Measurements from ENCODE around the gene OBP2A.

Gene OBP2A

DNA sequence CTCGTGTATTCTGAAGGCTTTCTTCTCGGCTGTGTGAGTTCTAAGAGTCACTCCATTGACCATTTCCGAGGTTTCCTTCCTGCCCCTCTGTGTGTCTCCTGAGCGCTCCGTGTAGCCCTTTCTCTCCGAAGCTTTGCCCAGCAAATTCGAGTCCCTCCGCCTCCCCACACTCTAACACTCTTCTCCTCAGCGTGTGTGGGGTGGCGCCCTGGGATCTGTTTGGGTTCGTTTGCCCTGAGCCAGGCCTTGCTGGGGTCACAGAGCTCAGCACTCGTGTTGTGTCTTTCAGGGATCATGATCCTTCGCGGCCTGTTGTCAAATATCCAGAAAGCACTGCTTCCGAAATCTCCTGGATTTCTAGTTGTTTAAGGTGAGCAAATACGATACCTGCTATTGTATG lies 10.0 kb downstream of the OBP2A start:
- H3K4me3 ChIP-seq (ENCODE audit: insufficient read length, low read depth): no peak overlapping the region
- H3K27me3 ChIP-seq (ENCODE audit: insufficient read depth, insufficient read length): no peaks in the 10 kb centered on the region
- no peaks in the 10 kb centered on the region for H3K36me3 ChIP-seq (ENCODE audit: insufficient read depth, insufficient read length, low read length)
- no peak for DNase-seq (ENCODE audit: low read depth, low spot score)
- H3K4me1 ChIP-seq (ENCODE audit: insufficient read depth, insufficient read length): peaks cover 6% of the 10 kb centered on the region
- no peak overlapping the region for H3K9ac ChIP-seq (ENCODE audit: insufficient read length, low read depth)
- H3K9me3 ChIP-seq (ENCODE audit: insufficient read depth, low read length): no peaks in the 10 kb centered on the region
- TF ChIP-seq YY1 (IDR thresholded peaks at IDR 0.05; ENCODE audit: insufficient read depth, insufficient read length) (no peak), SUZ12 (IDR thresholded peaks at IDR 0.05; ENCODE audit: extremely low read depth, insufficient read depth, insufficient read length) (no peak), ZNF274 (IDR thresholded peaks at IDR 0.05; ENCODE audit: low read depth, low read length) (no peak)

GRCh38 chr9:135559606-135560005 lies 13.7 kb downstream of the OBP2A start:
- H3K4me3 ChIP-seq (ENCODE audit: insufficient read length, low read depth): no peak overlapping the region
- no peaks in the 10 kb centered on the region for H3K36me3 ChIP-seq (ENCODE audit: insufficient read depth, insufficient read length, low read length)
- TF ChIP-seq YY1 (IDR thresholded peaks at IDR 0.05; ENCODE audit: insufficient read depth, insufficient read length): no peak
- no peak for TF ChIP-seq SUZ12 (IDR thresholded peaks at IDR 0.05; ENCODE audit: extremely low read depth, insufficient read depth, insufficient read length)
- no peak for TF ChIP-seq ZNF274 (IDR thresholded peaks at IDR 0.05; ENCODE audit: low read depth, low read length)

DNA sequence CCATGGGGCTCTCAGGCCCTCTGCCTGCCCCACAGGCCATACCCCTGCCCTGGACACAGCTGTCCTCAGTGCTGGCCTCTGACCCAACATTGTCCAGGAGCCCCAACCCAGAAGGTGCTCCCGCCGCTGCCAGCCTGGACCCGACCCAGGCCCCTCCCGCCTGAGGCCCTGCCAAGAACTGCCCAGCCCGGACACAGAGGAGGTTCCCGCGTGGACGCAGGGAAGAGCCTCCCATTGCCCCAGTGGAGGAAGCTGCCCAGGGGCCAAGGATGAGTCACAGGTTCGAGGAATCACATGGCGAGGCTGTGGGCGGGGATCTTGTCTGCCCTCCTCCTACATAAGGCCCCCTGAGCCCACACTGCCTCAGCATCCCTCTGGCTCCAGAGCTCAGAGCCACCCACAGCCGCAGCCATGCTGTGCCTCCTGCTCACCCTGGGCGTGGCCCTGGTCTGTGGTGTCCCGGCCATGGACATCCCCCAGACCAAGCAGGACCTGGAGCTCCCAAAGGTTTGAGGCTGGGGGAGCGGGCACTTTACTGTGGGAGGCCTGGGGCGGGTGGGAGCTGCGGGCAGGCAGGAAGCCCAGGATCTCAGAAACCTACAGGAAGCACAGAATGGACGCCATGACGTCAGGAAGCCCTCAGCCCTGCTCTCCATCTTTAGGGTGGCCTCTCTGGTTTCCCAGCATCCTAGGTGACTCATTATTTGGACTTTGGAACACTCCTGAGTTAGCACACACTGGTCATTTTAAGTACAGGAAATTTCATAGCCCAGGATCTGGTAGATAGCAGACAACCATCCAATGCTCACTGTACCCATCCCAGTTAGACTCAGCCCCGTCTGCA lies 15.7 kb downstream of the OBP2A start, which contains the start of gene PAEP:
Gene PAEP (plus strand): TSS at position 366 of the 844 bp plus-strand sequence.
- H3K9ac ChIP-seq (ENCODE audit: insufficient read length, low read depth): no peak within 1 kb of the TSS
- H3K36me3 ChIP-seq (ENCODE audit: insufficient read depth, insufficient read length, low read length): no peaks in the 10 kb centered on the region
- no peaks in the 10 kb centered on the region for H3K27me3 ChIP-seq (ENCODE audit: insufficient read depth, insufficient read length)
- H3K9me3 ChIP-seq (ENCODE audit: insufficient read depth, low read length): no peaks in the 10 kb centered on the region
- H3K4me3 ChIP-seq (ENCODE audit: insufficient read length, low read depth): no peak within 1 kb of the TSS
- TF ChIP-seq SUZ12 (IDR thresholded peaks at IDR 0.05; ENCODE audit: extremely low read depth, insufficient read depth, insufficient read length) (no peak), ZNF274 (IDR thresholded peaks at IDR 0.05; ENCODE audit: low read depth, low read length) (no peak), YY1 (IDR thresholded peaks at IDR 0.05; ENCODE audit: insufficient read depth, insufficient read length) (no peak)
- no peak for DNase-seq (ENCODE audit: low read depth, low spot score)
- peaks cover 10% of the 10 kb centered on the region for H3K4me1 ChIP-seq (ENCODE audit: insufficient read depth, insufficient read length)

More at GRCh38 chr9:135559606-135560005, 13.7 kb downstream of the OBP2A start:
- no peaks in the 10 kb centered on the region for H3K9me3 ChIP-seq (ENCODE audit: insufficient read depth, low read length)
- H3K9ac ChIP-seq (ENCODE audit: insufficient read length, low read depth): no peak overlapping the region
- no peaks in the 10 kb centered on the region for H3K4me1 ChIP-seq (ENCODE audit: insufficient read depth, insufficient read length)
- no peaks in the 10 kb centered on the region for H3K27me3 ChIP-seq (ENCODE audit: insufficient read depth, insufficient read length)
- DNase-seq (ENCODE audit: low read depth, low spot score): no peak

- no peak for DNase-seq (ENCODE audit: low read depth, low spot score)
- Histone ChIP-seq H3K9me3 (ENCODE audit: insufficient read depth, low read length) (no peaks in the 10 kb centered on the region), H3K9ac (ENCODE audit: insufficient read length, low read depth) (no peak overlapping the region), H3K4me3 (ENCODE audit: insufficient read length, low read depth) (no peak overlapping the region), H3K36me3 (ENCODE audit: insufficient read depth, insufficient read length, low read length) (no peaks in the 10 kb centered on the region), H3K27me3 (ENCODE audit: insufficient read depth, insufficient read length) (no peaks in the 10 kb centered on the region), H3K4me1 (ENCODE audit: insufficient read depth, insufficient read length) (peaks cover 10% of the 10 kb centered on the region)
- no peak for TF ChIP-seq ZNF274 (IDR thresholded peaks at IDR 0.05; ENCODE audit: low read depth, low read length)
- TF ChIP-seq YY1 (IDR thresholded peaks at IDR 0.05; ENCODE audit: insufficient read depth, insufficient read length): no peak
- no peak for TF ChIP-seq SUZ12 (IDR thresholded peaks at IDR 0.05; ENCODE audit: extremely low read depth, insufficient read depth, insufficient read length)
Measured at GRCh38 chr9:135562235-135562745, 16.4 kb downstream of the OBP2A start.

DNA sequence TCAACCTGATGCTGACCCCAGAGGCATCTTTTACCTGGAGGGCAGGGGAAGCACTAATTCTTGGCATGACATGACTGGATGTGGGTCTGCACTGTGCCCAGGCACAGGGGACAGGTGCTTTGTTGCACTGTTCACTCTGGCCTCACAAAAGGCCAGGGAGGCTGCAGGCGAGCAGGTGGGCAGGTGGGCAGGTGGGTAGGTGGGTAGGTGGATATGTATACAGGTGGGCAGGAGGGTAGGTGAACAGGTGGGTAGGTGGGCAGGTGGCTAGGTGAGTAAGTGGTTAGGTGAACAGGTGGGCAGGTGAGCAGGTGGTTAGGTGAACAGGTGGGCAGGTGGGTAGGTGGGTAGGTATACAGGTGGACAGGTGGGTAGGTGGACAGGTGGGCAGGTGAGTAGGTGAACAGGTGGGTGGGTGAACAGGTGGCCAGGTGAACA lies 17.1 kb downstream of the OBP2A start:
- H3K36me3 ChIP-seq (ENCODE audit: insufficient read depth, insufficient read length, low read length): no peaks in the 10 kb centered on the region
- H3K9me3 ChIP-seq (ENCODE audit: insufficient read depth, low read length): no peaks in the 10 kb centered on the region
- no peak for DNase-seq (ENCODE audit: low read depth, low spot score)
- no peak overlapping the region for H3K4me3 ChIP-seq (ENCODE audit: insufficient read length, low read depth)
- no peak overlapping the region for H3K9ac ChIP-seq (ENCODE audit: insufficient read length, low read depth)
- TF ChIP-seq YY1 (IDR thresholded peaks at IDR 0.05; ENCODE audit: insufficient read depth, insufficient read length) (no peak), ZNF274 (IDR thresholded peaks at IDR 0.05; ENCODE audit: low read depth, low read length) (no peak), SUZ12 (IDR thresholded peaks at IDR 0.05; ENCODE audit: extremely low read depth, insufficient read depth, insufficient read length) (no peak)
- H3K27me3 ChIP-seq (ENCODE audit: insufficient read depth, insufficient read length): no peaks in the 10 kb centered on the region
- peaks cover 10% of the 10 kb centered on the region for H3K4me1 ChIP-seq (ENCODE audit: insufficient read depth, insufficient read length)

- Histone ChIP-seq H3K9me3 (ENCODE audit: insufficient read depth, low read length) (peaks cover 2% of the 10 kb centered on the region), H3K9ac (ENCODE audit: insufficient read length, low read depth) (no peak overlapping the region), H3K36me3 (ENCODE audit: insufficient read depth, insufficient read length, low read length) (no peaks in the 10 kb centered on the region), H3K4me3 (ENCODE audit: insufficient read length, low read depth) (no peak overlapping the region), H3K4me1 (ENCODE audit: insufficient read depth, insufficient read length) (peaks cover 10% of the 10 kb centered on the region), H3K27me3 (ENCODE audit: insufficient read depth, insufficient read length) (no peaks in the 10 kb centered on the region)
- no peak for DNase-seq (ENCODE audit: low read depth, low spot score)
- TF ChIP-seq ZNF274 (IDR thresholded peaks at IDR 0.05; ENCODE audit: low read depth, low read length) (no peak), SUZ12 (IDR thresholded peaks at IDR 0.05; ENCODE audit: extremely low read depth, insufficient read depth, insufficient read length) (no peak)
Measured at GRCh38 chr9:135563858-135564257, 17.9 kb downstream of the OBP2A start.

DNA sequence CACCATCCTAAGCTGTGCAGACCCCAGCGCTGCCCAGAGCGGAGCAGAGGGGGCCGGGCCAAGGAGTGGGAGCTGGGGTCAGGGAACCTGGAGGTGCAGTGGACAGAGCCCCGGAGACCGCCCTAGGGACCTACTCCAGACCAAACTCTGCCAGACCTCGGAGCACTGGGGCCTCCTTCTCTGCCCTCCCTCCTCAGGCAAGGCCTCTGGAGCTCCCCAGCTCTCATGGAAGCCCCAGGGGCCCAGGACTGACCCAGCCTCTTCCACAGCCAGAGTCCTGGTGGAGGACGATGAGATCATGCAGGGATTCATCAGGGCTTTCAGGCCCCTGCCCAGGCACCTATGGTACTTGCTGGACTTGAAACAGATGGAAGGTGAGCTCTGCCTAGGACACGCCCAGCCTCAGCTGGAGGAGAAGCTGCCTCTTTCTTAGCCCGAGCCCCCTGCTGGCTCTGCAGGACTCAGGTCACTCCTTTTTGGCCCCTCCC lies 19.3 kb downstream of the OBP2A start:
- TF ChIP-seq ZNF274 (IDR thresholded peaks at IDR 0.05; ENCODE audit: low read depth, low read length) (no peak), SUZ12 (IDR thresholded peaks at IDR 0.05; ENCODE audit: extremely low read depth, insufficient read depth, insufficient read length) (no peak), YY1 (IDR thresholded peaks at IDR 0.05; ENCODE audit: insufficient read depth, insufficient read length) (no peak)
- H3K27me3 ChIP-seq (ENCODE audit: insufficient read depth, insufficient read length): no peaks in the 10 kb centered on the region
- no peaks in the 10 kb centered on the region for H3K36me3 ChIP-seq (ENCODE audit: insufficient read depth, insufficient read length, low read length)
- H3K9ac ChIP-seq (ENCODE audit: insufficient read length, low read depth): no peak overlapping the region
- peaks cover 12% of the 10 kb centered on the region for H3K9me3 ChIP-seq (ENCODE audit: insufficient read depth, low read length)
- H3K4me1 ChIP-seq (ENCODE audit: insufficient read depth, insufficient read length): peaks cover 10% of the 10 kb centered on the region
- no peak for DNase-seq (ENCODE audit: low read depth, low spot score)
- no peak overlapping the region for H3K4me3 ChIP-seq (ENCODE audit: insufficient read length, low read depth)
